Stimulated activated CD4-positive, alpha-beta T cell treated with anti-CD3 and anti-CD28 coated beads, Interleukin-4, amount 100 ng/mL, for 1 hour (primary cell): Measurements from ENCODE around the gene GBF1.

Experiments
- DNase-seq: peaks from one replicate; pipeline ENCODE4 v3.0.0-alpha.2; 2020

GBF1 gene

GRCh38 chr10:102411341-102412255 lies 166.3 kb downstream of the GBF1 start:
- no peak for DNase-seq

- DNase-seq, result no peak
These were observed 167.0 kb downstream of the GBF1 start for GRCh38 chr10:102412293-102412692.

GRCh38 chr10:102413053-102413705 lies 167.8 kb downstream of the GBF1 start:
- no peak for DNase-seq

GRCh38 chr10:102413806-102414561 lies 168.7 kb downstream of the GBF1 start:
- no peak for DNase-seq

GRCh38 chr10:102414749-102415148 lies 169.4 kb downstream of the GBF1 start:
- no peak for DNase-seq

- DNase-seq, result no peak
These were observed 171.0 kb downstream of the GBF1 start for GRCh38 chr10:102416283-102416682.

GRCh38 chr10:102416695-102417094 lies 171.4 kb downstream of the GBF1 start:
- DNase-seq, result no peak

GRCh38 chr10:102418622-102419268 lies 173.4 kb downstream of the GBF1 start, which contains the start of gene PSD:
Gene PSD (minus strand): TSS chr10:102418785. CDS start chr10:102417038, 1,747 bp downstream.
- DNase-seq, result no peak

GRCh38 chr10:102419269-102420180 lies 174.2 kb downstream of the GBF1 start:
- DNase-seq, result peak; percentile 71

- no peak for DNase-seq
These were observed 174.9 kb downstream of the GBF1 start for GRCh38 chr10:102420181-102420713.

- peak; percentile 92 for DNase-seq
These were observed 175.6 kb downstream of the GBF1 start, which contains the start of gene FBXL15 for GRCh38 chr10:102420714-102421506. Gene FBXL15 (plus strand): TSS chr10:102420836. CDS start chr10:102421130, 294 bp downstream.

- no peak for DNase-seq
These were observed 176.1 kb downstream of the GBF1 start for GRCh38 chr10:102421507-102421756.

GRCh38 chr10:102421757-102422512 lies 176.6 kb downstream of the GBF1 start:
- no peak for DNase-seq

- peak; percentile 57 for DNase-seq
These were observed 177.3 kb downstream of the GBF1 start for GRCh38 chr10:102422545-102423129.

GRCh38 chr10:102423372-102423968 lies 178.1 kb downstream of the GBF1 start:
- DNase-seq, result no peak

GRCh38 chr10:102424145-102424544 lies 178.8 kb downstream of the GBF1 start:
- DNase-seq, result no peak

- no peak for DNase-seq
These were observed 179.6 kb downstream of the GBF1 start for GRCh38 chr10:102424916-102425315.

GRCh38 chr10:102425444-102425843 lies 180.1 kb downstream of the GBF1 start:
- no peak for DNase-seq

GRCh38 chr10:102426803-102427287 lies 181.5 kb downstream of the GBF1 start:
- no peak for DNase-seq
